C4-2B (cell line): ENCODE results near the gene ERBB4.
"Not testable (repeated sequence)": the region's sequence is repeated elsewhere in the genome, so short reads cannot be mapped to it uniquely, and the experiment has no call there.

Source experiments
- H3K27ac ChIP-seq: fragments of 450-650 bp; 2 replicates; pipeline ENCODE4 v1.5.1; 2017
- CTCF ChIP-seq: fragments of 450-650 bp; conservative IDR thresholded peaks from 2 replicates; pipeline ENCODE4 v1.5.1; 2017; ENCODE audit warnings: mild to moderate bottlenecking
- ZFX ChIP-seq: fragments of 450-650 bp; IDR thresholded peaks from 2 replicates; pipeline ENCODE4 v1.6.1; 2017

ERBB4 gene

DNA sequence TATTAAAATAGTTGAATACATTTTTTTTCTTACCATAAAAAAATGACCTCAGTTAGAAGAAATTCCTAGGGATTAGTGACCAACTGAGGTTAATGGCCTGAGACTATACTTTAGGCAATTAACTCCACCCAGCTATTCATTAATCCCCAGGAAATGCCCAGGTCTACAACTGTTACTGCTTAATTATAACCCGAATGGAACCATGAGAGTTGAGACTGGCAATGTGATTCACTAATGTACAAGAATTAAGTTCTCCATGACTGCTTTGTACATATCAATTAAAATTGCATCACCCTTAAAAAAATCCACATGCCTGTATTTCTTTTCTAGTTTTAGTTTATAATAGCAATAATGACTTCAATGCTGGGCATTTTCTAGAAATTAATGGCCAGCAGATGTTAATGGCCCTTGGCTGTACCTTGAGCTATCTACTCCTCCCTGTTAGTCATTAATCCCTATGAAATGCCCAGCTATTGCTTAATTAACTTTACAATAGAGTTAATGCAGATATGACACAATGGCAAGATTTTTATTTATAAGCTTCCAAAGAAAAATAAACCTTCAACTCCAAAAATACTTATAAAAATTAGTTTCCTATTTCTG lies 44.1 kb downstream of the ERBB4 start:
- TF ChIP-seq CTCF: no peak
- no peak for TF ChIP-seq ZFX
- H3K27ac ChIP-seq: no peak overlapping the region

- TF ChIP-seq ZFX (no peak), CTCF (no peak)
- H3K27ac ChIP-seq: no peak overlapping the region
Measured at GRCh38 chr2:212489719-212490346, 48.8 kb downstream of the ERBB4 start.

DNA sequence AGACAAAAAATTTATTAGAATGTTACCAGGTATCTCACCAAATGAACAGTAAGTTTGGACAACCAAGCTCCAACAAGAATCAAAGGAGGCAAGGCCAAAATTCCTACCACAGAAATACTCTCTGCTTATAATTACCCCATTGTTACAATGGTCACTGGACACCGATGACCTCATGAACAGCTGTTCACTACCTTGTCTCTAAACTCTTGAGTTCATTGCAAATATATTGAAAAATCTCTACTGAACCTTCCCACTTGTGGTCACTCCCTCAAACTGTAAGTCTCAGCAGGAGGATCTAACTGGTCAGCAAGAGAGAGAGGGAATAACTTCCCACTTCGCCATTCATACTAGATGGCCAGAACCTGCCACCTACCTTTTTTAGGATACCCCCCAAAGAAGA lies 50.0 kb downstream of the ERBB4 start:
- TF ChIP-seq ZFX (no peak), CTCF (no peak)
- no peak overlapping the region for H3K27ac ChIP-seq

- no peak overlapping the region for H3K27ac ChIP-seq
- no peak for TF ChIP-seq CTCF
- no peak for TF ChIP-seq ZFX
Measured at GRCh38 chr2:212484563-212485080, 54.0 kb downstream of the ERBB4 start.

GRCh38 chr2:212480447-212480846 lies 58.2 kb downstream of the ERBB4 start:
- TF ChIP-seq CTCF (no peak), ZFX (no peak)

DNA sequence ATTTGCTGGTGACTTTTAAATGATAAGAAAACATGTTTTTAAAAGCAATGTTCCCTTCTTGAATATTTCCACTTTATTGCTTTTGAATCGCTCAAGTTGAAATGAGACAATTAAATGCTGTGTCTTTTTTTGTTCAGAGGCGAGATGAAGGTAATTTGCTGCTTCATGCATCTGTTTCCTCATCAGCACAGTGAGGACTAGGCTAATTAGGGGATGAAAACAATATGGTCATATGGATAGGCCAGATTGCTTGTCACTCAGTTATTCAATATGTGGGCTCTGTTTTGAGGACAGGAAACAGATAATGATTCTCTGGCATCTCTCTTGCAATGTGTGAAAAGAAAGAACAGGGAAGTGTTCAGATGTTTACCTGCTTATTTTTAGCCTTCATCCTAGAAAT lies 61.0 kb downstream of the ERBB4 start:
- TF ChIP-seq CTCF (no peak), ZFX (no peak)
- H3K27ac ChIP-seq: no peak overlapping the region

More at GRCh38 chr2:212480447-212480846, 58.2 kb downstream of the ERBB4 start:
- no peak overlapping the region for H3K27ac ChIP-seq

DNA sequence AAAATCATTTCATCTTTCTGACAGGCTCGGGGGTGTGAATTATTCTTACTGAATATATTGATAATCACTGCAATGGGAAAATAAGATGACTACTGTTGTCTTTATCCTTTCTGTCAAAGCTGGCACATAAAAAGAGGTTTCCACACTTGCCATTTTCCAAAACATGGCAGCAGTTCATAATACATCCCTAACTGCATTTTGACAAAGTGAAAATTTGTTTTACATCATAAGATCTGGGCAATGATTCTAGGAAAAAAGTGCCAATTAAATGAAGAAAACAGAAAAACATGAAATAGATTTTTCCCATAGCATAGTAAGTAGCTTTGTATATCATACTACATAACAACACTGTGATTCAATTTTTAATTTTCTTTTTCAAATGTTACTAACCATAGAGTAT lies 65.4 kb downstream of the ERBB4 start:
- no peak overlapping the region for H3K27ac ChIP-seq
- no peak for TF ChIP-seq ZFX
- no peak for TF ChIP-seq CTCF

DNA sequence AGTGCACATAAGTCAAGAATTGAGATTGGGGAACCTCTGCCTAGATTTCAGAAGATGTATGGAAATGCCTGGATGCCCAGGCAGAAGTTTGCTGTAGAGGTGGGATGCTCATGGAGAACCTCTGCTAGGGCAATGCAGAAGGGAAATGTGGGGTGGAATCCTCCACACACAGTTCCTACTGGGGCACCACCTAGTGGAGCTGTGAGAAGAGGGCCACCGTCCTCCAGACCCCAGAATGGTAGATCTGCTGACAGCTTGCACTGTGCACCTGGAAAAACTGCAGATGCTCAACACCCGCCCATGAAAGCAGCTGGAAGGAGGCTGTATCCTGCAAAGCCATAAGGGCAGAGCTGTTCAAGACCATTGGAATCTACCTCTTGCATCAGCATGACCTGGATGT lies 71.1 kb downstream of the ERBB4 start:
- H3K27ac ChIP-seq: not testable (repeated sequence)
